ENCODE data around the gene DNAH6.

DNA sequence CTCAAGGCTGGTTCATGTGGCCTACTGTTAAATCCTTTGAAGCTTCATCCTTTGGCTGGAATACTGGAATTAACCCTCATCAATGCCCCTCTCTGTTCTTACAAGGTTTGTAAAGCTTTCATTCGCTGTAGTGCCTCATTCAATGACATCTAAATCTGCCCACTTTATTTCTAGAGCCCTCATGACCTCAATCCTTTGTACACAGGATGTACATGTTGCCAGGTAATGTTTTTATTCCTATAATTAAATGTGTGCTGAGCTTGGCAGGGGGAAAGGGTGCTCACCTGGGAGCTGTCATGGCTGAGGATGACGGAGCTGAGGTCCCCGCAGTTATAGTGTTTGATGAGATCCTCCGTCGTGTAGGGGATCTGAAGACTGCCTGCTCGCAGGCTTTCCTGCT is 325.3 kb downstream of the DNAH6 start:
- TF ChIP-seq ZNF263 (CRISPR knock-in tag; IDR thresholded peaks at IDR 0.05; ENCODE audit: low read depth) (no peak), CTCF (IDR thresholded peaks at IDR 0.05) (no peak), NFATC4 (CRISPR knock-in tag; IDR thresholded peaks at IDR 0.05) (no peak), SP1 (CRISPR knock-in tag; conservative IDR thresholded peaks at IDR 0.05) (no peak), AFF4 (CRISPR knock-in tag; IDR thresholded peaks at IDR 0.05; ENCODE audit: borderline replicate concordance) (no peak), E2F5 (CRISPR knock-in tag; IDR thresholded peaks at IDR 0.05) (no peak), E2F1 (CRISPR knock-in tag; IDR thresholded peaks at IDR 0.05) (no peak), JUN (CRISPR knock-in tag; IDR thresholded peaks at IDR 0.05) (no peak), TCF7 (CRISPR knock-in tag; IDR thresholded peaks at IDR 0.05; ENCODE audit: low read depth) (no peak), KAT7 (CRISPR knock-in tag; IDR thresholded peaks at IDR 0.05; ENCODE audit: borderline replicate concordance) (no peak)
- TF ChIP-seq, protein P1, sequence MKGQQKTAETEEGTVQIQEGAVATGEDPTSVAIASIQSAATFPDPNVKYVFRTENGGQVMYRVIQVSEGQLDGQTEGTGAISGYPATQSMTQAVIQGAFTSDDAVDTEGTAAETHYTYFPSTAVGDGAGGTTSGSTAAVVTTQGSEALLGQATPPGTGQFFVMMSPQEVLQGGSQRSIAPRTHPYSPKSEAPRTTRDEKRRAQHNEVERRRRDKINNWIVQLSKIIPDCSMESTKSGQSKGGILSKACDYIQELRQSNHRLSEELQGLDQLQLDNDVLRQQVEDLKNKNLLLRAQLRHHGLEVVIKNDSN (CRISPR knock-in tag; IDR thresholded peaks at IDR 0.05): no peak
- TF ChIP-seq, protein P2, sequence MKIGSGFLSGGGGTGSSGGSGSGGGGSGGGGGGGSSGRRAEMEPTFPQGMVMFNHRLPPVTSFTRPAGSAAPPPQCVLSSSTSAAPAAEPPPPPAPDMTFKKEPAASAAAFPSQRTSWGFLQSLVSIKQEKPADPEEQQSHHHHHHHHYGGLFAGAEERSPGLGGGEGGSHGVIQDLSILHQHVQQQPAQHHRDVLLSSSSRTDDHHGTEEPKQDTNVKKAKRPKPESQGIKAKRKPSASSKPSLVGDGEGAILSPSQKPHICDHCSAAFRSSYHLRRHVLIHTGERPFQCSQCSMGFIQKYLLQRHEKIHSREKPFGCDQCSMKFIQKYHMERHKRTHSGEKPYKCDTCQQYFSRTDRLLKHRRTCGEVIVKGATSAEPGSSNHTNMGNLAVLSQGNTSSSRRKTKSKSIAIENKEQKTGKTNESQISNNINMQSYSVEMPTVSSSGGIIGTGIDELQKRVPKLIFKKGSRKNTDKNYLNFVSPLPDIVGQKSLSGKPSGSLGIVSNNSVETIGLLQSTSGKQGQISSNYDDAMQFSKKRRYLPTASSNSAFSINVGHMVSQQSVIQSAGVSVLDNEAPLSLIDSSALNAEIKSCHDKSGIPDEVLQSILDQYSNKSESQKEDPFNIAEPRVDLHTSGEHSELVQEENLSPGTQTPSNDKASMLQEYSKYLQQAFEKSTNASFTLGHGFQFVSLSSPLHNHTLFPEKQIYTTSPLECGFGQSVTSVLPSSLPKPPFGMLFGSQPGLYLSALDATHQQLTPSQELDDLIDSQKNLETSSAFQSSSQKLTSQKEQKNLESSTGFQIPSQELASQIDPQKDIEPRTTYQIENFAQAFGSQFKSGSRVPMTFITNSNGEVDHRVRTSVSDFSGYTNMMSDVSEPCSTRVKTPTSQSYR (CRISPR knock-in tag; IDR thresholded peaks at IDR 0.05): no peak

Measured in WTC11 (cell line).